HG03520 (cell line): ENCODE results near the gene BACH2.

Experiments used
- ATAC-seq: cut with Tn5 transposase; IDR thresholded peaks from one replicate; pipeline ENCODE4 v1.9.1; 2021; ENCODE audit warnings: mild to moderate bottlenecking, moderate library complexity; ENCODE audit not compliant: unreplicated experiment

BACH2 gene

GRCh38 chr6:89886378-89887120 is 410.1 kb downstream of the BACH2 start:
- no peak for ATAC-seq
